Measurements from ENCODE around the gene TIPRL. TPM values are rescaled to one million over a fixed set of nuclear protein-coding genes. Genes with fewer than 3 reads are reported as not detected.
A peak's percentile ranks its signal among the peaks of the same experiment; 100 is the strongest.
"Not testable (repeated sequence)": the region's sequence is repeated elsewhere in the genome, so short reads cannot be mapped to it uniquely, and the experiment has no call there.

The TIPRL gene
- total RNA-seq, 1 donor from 2014 or later, result 20.4 TPM

DNA sequence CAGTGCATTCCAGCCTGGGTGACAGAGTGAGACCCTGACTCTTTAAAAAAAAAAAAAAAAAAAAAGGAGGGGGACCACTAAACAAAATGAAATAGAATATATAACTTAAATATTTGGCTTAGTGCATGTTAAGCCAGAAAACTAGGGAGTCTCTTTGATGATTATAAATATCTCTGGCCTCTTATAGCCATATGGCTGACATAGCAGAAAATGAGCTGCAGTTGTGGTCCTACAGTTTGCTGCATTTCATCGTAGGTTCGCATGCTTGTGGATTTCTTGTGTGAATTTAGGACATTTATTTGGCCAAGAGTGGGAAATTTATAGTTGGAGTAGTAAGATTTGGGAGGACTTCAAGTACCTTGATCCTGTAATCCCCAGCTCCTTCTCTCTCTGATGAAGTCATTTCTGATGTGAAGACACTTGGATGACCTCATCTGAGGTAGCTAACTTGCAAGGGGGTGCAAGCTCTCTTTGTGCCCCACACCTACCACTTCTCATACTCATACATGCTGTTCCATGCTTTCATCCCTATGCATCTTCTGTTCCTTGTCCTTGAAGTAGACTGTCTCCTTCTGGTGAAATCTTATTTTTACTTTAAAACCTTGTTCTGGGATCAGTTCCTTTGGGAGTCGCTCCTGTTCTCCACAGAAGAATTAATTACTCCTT is 6.4 kb upstream of the TIPRL start:
- no peak for DNase-seq (ENCODE audit: extremely low spot score in 2 of 2)
- no peaks in the 10 kb centered on the region for H3K36me3 ChIP-seq
- intact Hi-C loops (cut with DNase I), result no loop called here
- H3K27me3 ChIP-seq, result no peaks in the 10 kb centered on the region
- H3K27ac ChIP-seq, result no peak overlapping the region
- no peak overlapping the region for H3K4me3 ChIP-seq
- TF ChIP-seq POLR2AphosphoS5 (IDR thresholded peaks at IDR 0.05; ENCODE audit: insufficient read depth in 1 of 2, low read depth in 1 of 2) (no peak), POLR2A (IDR thresholded peaks at IDR 0.05) (no peak)
- TF ChIP-seq, protein P1, sequence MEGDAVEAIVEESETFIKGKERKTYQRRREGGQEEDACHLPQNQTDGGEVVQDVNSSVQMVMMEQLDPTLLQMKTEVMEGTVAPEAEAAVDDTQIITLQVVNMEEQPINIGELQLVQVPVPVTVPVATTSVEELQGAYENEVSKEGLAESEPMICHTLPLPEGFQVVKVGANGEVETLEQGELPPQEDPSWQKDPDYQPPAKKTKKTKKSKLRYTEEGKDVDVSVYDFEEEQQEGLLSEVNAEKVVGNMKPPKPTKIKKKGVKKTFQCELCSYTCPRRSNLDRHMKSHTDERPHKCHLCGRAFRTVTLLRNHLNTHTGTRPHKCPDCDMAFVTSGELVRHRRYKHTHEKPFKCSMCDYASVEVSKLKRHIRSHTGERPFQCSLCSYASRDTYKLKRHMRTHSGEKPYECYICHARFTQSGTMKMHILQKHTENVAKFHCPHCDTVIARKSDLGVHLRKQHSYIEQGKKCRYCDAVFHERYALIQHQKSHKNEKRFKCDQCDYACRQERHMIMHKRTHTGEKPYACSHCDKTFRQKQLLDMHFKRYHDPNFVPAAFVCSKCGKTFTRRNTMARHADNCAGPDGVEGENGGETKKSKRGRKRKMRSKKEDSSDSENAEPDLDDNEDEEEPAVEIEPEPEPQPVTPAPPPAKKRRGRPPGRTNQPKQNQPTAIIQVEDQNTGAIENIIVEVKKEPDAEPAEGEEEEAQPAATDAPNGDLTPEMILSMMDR (IDR thresholded peaks at IDR 0.05), result no peak
- H3K9me3 ChIP-seq, result no peaks in the 10 kb centered on the region
- H3K4me1 ChIP-seq, result no peaks in the 10 kb centered on the region

- H3K27ac ChIP-seq, result peak overlapping the region; percentile 91
- H3K27me3 ChIP-seq, result no peaks in the 10 kb centered on the region
- no peaks in the 10 kb centered on the region for H3K36me3 ChIP-seq
- TF ChIP-seq, protein P1 (IDR thresholded peaks at IDR 0.05), result no peak
- TF ChIP-seq POLR2A (IDR thresholded peaks at IDR 0.05) (no peak), POLR2AphosphoS5 (IDR thresholded peaks at IDR 0.05; ENCODE audit: insufficient read depth in 1 of 2, low read depth in 1 of 2) (no peak)
- intact Hi-C loops (cut with DNase I), result loop anchor here (5.0 kb wide), 1 partner anchor 41 kb away; the partner anchor contains the start of gene GPR161
- peaks cover 26% of the 10 kb centered on the region for H3K4me1 ChIP-seq
- H3K4me3 ChIP-seq, result peak overlapping the region; percentile 71 to 93
- DNase-seq (ENCODE audit: extremely low spot score in 2 of 2), result no peak
- no peaks in the 10 kb centered on the region for H3K9me3 ChIP-seq
Observed at GRCh38 chr1:168178227-168178637, 530 bp upstream of the TIPRL start.

DNA sequence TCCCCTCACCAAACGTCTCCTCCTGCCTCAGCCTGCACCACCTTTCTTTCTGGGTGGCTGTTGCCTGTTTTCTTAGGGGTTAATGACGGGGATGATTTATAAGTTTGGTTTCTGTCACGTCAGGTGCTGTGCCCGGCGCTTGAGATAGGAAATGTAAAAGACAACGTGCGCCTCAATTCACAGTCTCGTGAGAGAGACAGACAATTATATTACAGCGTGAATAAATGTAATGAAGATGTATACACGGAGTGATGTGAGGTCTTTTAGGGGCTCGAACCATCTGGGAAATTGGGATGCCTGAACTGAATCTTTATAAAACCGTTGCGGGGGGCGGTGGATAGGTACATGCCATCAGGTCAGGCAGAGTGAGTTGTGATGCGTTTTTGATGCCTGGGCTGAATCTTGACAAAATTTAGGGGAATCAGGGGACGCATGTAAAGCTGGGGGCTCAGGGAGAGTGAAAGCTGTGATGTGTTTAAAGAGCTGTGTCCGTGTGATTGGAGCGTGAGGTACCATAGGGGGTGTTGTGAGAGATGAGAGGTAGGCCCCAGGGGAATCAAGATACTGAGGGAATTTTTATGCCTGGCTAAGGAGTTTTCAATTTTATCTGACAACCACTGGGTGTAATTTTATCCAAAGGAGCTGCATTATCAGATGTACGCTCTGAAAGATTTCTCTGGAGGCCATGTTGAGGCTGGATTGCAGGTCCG is 831 bp downstream of the TIPRL start:
- Histone ChIP-seq H3K27ac (peak overlapping the region; percentile 91), H3K9me3 (no peaks in the 10 kb centered on the region), H3K36me3 (no peaks in the 10 kb centered on the region), H3K4me3 (peak overlapping the region; percentile 71 to 93), H3K27me3 (no peaks in the 10 kb centered on the region), H3K4me1 (peaks cover 26% of the 10 kb centered on the region)
- no peak for DNase-seq (ENCODE audit: extremely low spot score in 2 of 2)
- intact Hi-C loops (cut with DNase I), result loop anchor here (5.0 kb wide), 1 partner anchor 42 kb away; the partner anchor contains the start of gene GPR161
- TF ChIP-seq, protein P1 (IDR thresholded peaks at IDR 0.05), result no peak
- TF ChIP-seq POLR2A (IDR thresholded peaks at IDR 0.05) (no peak), POLR2AphosphoS5 (IDR thresholded peaks at IDR 0.05; ENCODE audit: insufficient read depth in 1 of 2, low read depth in 1 of 2) (no peak)

DNA sequence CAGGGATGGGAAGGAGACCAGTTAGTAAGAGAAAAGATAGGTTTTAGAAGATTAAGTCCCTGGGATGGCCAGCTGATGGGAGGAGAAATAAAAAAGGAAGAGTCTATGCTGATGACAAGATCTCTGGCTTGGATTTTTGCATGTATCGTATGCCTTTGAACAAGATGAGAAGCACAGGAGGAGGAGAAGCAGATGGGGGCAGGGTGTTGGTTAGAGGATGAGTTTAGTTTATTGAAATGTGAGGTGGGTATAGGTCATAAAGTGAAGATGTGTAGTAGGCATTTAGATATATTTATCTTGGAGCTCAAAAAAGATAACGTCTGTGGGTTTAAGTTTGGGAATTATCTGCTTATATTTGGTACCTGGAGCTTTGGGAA is 1.4 kb downstream of the TIPRL start:
- no peak for TF ChIP-seq POLR2A (IDR thresholded peaks at IDR 0.05)
- TF ChIP-seq, protein P1 (IDR thresholded peaks at IDR 0.05), result no peak
- no peak for TF ChIP-seq POLR2AphosphoS5 (IDR thresholded peaks at IDR 0.05; ENCODE audit: insufficient read depth in 1 of 2, low read depth in 1 of 2)
- DNase-seq (ENCODE audit: extremely low spot score in 2 of 2), result no peak
- Histone ChIP-seq H3K9me3 (no peaks in the 10 kb centered on the region), H3K36me3 (no peaks in the 10 kb centered on the region), H3K27ac (peak overlapping the region; percentile 91), H3K27me3 (no peaks in the 10 kb centered on the region), H3K4me3 (peak overlapping the region; percentile 71 to 93), H3K4me1 (peaks cover 26% of the 10 kb centered on the region)
- intact Hi-C loops (cut with DNase I), result no loop called here

- intact Hi-C loops (cut with DNase I); H3K4me3 ChIP-seq; H3K36me3 ChIP-seq; H3K27ac ChIP-seq; H3K27me3 ChIP-seq; DNase-seq (ENCODE audit: extremely low spot score in 2 of 2); H3K9me3 ChIP-seq: not testable (repeated sequence)
- H3K4me1 ChIP-seq, result peaks cover 26% of the 10 kb centered on the region
Observed at GRCh38 chr1:168181063-168181720, 2.4 kb downstream of the TIPRL start.
